ENCODE measurements around the gene PACSIN3.
"Not testable (repeated sequence)": the region's sequence is repeated elsewhere in the genome, so short reads cannot be mapped to it uniquely, and the experiment has no call there.

PACSIN3 gene

DNA sequence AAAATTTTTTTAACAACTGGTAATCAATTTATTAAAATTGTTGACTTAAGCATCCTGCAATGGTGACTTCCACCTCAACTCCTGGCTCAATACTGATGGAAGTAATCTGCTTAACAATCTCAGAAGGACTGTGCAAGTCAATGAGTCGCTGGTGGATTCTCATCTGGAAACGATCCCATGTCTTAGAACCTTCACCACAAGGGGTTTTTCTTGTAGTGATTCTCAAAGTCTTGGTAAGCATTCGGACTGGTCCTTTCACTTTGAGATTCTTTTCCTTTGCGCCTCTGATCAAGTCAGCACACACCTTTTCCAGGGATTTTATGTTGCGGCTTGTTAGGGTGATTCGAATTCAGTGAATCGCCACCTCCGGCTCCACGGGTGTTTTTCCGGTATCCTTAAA, 4.9 kb upstream of the PACSIN3 start:
- not testable (repeated sequence) for DNase-seq

- DNase-seq: no peak
Observed at GRCh38 chr11:47189100-47189834, 3.0 kb upstream of the PACSIN3 start.

DNA sequence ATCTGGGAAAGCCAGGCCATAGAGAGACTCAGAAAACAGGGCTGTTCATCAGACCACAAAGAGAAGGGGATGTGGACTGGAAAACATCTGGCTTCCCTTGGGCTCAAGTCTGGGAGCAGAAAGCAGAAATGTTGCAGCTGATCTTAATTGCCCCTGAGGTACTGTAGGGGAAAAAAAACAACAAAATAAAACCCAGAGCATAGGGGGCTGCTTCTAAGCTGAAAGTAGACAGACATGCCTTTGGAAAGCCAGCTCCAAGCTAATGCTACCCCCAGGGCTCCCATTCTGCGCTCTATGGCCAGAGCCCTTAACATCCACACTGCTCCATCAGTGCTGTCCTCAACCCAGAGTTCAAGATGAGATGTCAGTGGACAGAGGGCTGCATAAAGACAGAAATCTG, 2.0 kb upstream of the PACSIN3 start:
- DNase-seq: no peak

GRCh38 chr11:47187723-47188122, 1.5 kb upstream of the PACSIN3 start:
- no peak for DNase-seq

- DNase-seq: no peak
Observed at GRCh38 chr11:47186700-47187695, 764 bp upstream of the PACSIN3 start.

DNA sequence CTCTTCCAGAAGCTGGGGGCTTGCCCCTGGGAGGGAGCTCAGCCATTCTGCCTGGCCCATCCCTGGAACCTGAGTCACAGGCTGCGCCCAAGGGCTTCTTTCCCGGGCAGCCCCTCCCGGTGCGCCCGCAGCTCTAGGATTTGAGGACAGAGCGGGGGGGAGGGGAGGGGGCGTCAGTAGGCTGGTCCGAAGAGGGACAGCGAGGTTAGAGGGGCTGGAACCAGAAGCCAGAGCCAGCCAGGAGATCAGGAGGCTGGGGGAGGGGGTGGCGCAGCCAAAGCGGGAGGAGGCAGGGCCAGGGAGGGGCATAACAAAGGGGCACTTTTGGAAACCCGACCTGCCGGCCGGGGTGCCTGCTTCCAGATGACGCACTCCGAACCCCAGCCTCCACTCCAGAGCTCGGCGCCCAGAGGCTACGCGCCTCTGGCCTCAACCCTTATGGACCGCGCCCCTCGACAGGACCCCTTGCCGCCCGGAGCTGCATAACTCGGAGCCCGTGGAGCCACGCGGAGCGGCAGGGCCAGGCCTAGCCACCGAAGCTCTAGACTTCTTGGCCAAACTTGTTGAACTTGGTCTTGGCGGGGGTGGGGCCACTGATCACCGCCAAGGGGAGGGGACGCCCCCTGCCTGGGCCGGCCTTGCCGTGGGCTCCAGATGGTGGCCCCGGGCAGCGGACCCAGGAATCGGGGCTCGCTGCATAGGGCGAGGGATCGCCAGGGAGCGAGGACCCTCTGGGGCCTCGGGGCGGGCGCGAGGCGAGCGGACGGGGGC, 744 bp downstream of the PACSIN3 start:
- no peak for DNase-seq

- DNase-seq: no peak
Observed at GRCh38 chr11:47184711-47185304, 1.4 kb downstream of the PACSIN3 start.

DNA sequence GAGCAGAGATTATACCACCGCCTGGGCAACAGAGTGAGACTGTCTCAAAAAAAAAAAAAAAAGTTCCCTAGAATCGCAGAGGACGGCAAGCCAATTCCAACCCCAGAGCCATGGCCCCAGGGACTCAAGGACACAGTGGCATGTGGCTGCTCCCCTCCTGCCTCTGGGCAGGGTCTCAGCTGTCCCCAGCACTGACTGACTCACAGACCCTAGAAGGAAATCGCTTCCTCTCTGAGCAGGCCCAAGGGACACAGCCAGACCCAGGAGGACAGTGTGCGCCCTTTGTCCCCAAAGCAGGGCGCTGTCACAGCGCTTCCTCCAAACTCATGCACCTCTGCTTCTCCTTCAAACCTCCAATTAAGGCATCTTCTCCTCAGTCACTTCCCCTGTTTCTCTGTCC, 2.3 kb downstream of the PACSIN3 start:
- DNase-seq: no peak

- DNase-seq: no peak
Observed at GRCh38 chr11:47183031-47183856, 3.0 kb downstream of the PACSIN3 start.

- DNase-seq: no peak
Observed at GRCh38 chr11:47182380-47182779, 3.9 kb downstream of the PACSIN3 start.

GRCh38 chr11:47181271-47181670, 5.0 kb downstream of the PACSIN3 start:
- no peak for DNase-seq

GRCh38 chr11:47180006-47180787, 6.0 kb downstream of the PACSIN3 start:
- DNase-seq: no peak

GRCh38 chr11:47179655-47179991, 6.6 kb downstream of the PACSIN3 start:
- DNase-seq: no peak

DNA sequence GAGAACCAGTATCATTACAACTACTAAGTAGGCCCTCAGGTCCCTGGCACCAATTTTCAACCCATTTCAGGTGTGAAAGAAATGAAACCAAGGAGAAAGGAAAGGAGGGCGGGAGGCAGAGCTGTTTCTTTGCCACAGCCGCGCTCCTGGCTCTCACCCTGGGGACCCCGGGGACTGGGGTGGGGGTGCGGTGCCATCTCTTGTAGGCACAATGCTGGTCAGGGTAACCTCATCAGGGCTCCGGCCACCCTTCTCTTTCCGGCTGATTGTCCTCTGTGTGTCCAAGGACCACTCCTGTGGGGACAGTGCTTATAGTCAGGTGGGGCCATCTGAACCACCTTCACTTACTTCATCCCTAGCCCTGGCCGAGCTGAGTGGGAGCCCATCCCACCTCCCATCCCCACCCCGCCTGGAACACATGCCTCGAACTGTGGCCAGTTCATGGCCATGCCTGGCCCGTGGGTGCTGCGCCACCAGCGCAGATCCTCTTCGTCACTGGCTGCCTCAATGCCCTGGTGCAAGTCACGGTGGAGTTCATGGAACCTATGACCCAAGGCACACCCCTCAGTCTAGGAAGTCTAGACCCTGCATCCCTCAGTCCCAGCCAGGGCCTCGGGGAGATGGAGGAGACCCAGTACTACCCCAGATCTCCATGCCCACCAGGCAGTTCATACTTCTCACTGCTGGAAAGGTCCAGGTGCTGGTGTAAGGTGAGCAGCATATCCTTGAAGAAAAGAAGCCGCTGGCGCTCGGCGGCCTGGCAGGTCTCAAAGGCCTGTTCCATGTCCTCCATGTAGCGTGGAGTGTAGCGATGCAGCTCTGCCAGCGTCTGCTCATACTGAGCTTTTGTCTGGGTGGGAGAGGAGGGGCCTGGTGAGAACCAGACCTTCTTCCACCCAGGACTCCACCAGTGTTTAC, 7.2 kb downstream of the PACSIN3 start:
- DNase-seq: no peak

- no peak for DNase-seq
Observed at GRCh38 chr11:47178316-47178715, 7.9 kb downstream of the PACSIN3 start.

DNA sequence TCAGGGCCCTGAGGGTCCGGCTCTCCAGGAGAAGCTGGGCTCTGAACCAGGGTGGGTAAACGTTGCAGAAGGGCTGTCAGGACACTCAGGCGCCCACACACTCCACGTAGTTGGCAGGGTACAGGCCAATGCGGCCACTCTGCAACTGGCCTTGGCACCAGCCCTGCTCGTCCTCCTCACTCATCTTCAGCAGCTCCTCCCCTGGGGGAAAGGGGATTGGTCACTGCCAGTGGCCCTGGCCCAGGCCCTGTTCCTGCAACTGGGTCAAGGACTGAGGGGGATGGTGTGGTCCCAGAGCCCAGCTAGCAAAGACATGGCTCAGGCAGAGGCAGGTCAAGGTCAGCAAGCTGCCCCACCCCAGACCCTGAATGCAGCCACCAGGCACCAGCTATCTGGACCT, 8.4 kb downstream of the PACSIN3 start:
- no peak for DNase-seq

DNA sequence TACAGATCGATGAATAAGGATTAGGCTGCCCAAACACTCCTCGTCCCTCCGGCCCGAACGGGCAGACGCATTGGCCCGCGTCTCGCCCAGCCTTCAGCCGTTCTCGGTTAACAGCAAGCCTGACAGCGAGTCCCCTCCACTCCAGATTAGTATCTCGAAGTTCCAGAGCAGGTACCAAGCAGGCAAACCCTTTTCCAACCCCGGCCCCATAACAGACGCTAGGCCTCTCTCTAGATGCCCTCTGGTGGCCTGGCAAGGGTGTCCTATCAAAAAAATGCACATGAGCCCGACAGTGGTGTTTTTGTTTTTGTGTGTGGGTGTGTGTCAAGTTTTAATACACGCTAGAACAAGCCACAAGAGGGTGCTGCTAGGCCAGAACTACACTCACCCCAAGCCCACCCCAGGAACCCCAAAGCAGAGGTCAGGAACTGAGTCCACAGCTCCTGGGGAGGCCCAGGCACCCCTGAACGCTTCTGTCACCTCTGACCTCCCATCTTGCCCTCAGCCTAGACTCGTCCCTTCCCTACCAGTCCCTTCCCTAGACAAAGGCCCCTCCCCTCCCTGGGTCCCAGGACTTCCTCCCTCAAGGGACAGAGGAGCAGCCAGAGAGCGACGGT, 8.9 kb downstream of the PACSIN3 start:
- peak; percentile 42 for DNase-seq

DNA sequence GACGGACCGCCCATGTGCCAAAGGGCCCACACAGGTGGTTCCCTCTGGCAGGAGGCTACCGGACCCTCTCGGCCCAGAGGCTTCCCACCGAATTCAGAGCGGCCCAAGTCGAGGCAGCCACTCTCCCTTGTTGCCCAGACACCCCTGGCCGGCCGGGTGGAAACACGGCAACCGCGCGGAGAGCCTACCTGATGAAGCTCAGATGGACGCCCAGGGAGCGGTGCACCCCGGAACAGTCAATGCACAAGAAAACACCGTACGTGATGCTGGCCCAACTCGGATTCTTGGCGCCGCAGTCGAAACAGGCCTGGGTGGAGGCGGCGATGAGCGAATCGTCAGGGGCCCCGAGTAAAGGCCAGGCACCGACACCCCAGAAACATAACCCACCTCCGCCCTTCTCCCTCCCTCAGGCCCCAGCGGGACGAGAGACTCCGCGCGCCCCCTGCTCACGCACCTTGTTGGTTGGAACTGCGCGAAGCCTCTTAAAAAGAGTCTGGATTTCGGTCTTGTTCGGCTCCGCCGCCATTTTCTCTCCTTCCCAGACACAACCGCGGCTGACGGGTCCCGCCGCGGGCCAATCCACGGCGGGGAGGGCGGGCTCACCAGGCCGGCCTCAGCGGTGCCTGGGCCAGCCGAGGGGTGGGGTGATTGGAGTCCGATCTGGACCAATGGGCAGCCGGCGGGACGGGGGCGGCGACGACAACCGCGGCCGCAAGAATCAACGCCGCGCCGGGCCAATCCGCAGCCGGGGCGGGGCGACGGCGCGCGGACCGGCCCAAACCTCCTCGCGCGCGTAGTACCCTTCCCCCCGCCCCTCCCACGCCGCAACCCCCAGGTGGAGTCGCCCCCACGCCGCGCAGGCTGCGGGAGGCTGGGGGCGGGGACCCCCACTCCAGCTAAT, 9.7 kb downstream of the PACSIN3 start, which contains the start of gene ARFGAP2:
Gene ARFGAP2 (minus strand): TSS at position 552 of the 901 bp plus-strand sequence. CDS start 26 bp downstream, at position 526.
- DNase-seq: peak; percentile 96
